IMR-90 (cell line): ENCODE data around the gene IGFL3. TPM values are rescaled to one million over a fixed set of nuclear protein-coding genes. Genes with fewer than 3 reads are reported as not detected.

Experiments
- ATAC-seq: fragments of 200-7000 bp; cut with Tn5 transposase; 2 replicates; pipeline ENCODE4 v1.9.1; 2020; ENCODE audit warnings: low read depth, mild to moderate bottlenecking, moderate library complexity
- BruUV-seq: library from RNA; stranded (reverse); fragments of 400-500 nt; replicated peaks from 2 replicates; lab custom pipeline; 2021; lab: Mats Ljungman, UMichigan
- CTCF ChIA-PET: fragments of 300-600 bp; formaldehyde crosslinking; extraction: SDS; loops from one replicate; lab custom pipeline; 2021; ENCODE audit warnings: antibody characterized with exemption; lab: Yijun Ruan, JAX
- POLR2A ChIA-PET: fragments of 300-600 bp; sonication (Branson Sonifier 250); formaldehyde crosslinking; loops from one replicate; lab custom pipeline; 2022; ENCODE audit warnings: antibody characterized with exemption; ENCODE audit not compliant: unreplicated experiment; lab: Charles Lee
- DNase-seq: peaks from one replicate; pipeline ENCODE4 v3.0.0; 2013
- H2AFZ ChIP-seq: replicated peaks from 2 replicates; pipeline ENCODE3; 2013; ENCODE audit warnings: low read length, mild to moderate bottlenecking; ENCODE audit not compliant: poor library complexity
- H2AK5ac ChIP-seq: 2 replicates; pipeline ENCODE4 v1.6.1; 2013; ENCODE audit warnings: low read depth, low read length, inconsistent platforms
- H2AK9ac ChIP-seq: replicated peaks from 2 replicates; pipeline ENCODE3; 2013; ENCODE audit warnings: mild to moderate bottlenecking, low read depth, low read length, moderate library complexity; ENCODE audit not compliant: poor library complexity
- H2BK120ac ChIP-seq: 2 replicates; pipeline ENCODE4 v1.6.1; 2013; ENCODE audit warnings: low read depth, low read length, inconsistent platforms
- H2BK15ac ChIP-seq: 3 replicates; pipeline ENCODE4 v1.6.1; 2013; ENCODE audit warnings: low read depth, low read length, inconsistent platforms
- H2BK20ac ChIP-seq: 2 replicates; pipeline ENCODE4 v1.6.1; 2013; ENCODE audit warnings: low read depth, mild to moderate bottlenecking, inconsistent platforms, low read length, moderate library complexity
- H2BK5ac ChIP-seq: 2 replicates; pipeline ENCODE4 v1.6.1; 2013; ENCODE audit warnings: mild to moderate bottlenecking, low read depth, low read length, inconsistent platforms; ENCODE audit not compliant: poor library complexity, severe bottlenecking
- H3K14ac ChIP-seq: replicated peaks from 2 replicates; pipeline ENCODE4 v1.6.1; 2013; ENCODE audit warnings: low read depth, low read length, inconsistent platforms
- H3K18ac ChIP-seq: 2 replicates; pipeline ENCODE4 v1.6.1; 2013; ENCODE audit warnings: low read depth, low read length, control low read depth
- H3K23ac ChIP-seq: 2 replicates; pipeline ENCODE4 v1.6.1; 2013; ENCODE audit warnings: low read depth, low read length, inconsistent platforms
- H3K27ac ChIP-seq: 2 replicates; pipeline ENCODE4 v1.5.1; 2013; ENCODE audit warnings: mild to moderate bottlenecking, control low read depth, low read length; ENCODE audit not compliant: insufficient read depth
- H3K27me3 ChIP-seq: 2 replicates; pipeline ENCODE4 v1.6.1; 2013; ENCODE audit warnings: low read length; ENCODE audit not compliant: control insufficient read depth, insufficient read depth
- H3K36me3 ChIP-seq: 2 replicates; pipeline ENCODE4 v1.6.1; 2013; ENCODE audit warnings: low read length, mixed read lengths; ENCODE audit not compliant: control insufficient read depth, insufficient read depth
- H3K4ac ChIP-seq: 2 replicates; pipeline ENCODE4 v1.6.1; 2013; ENCODE audit warnings: low read depth, low read length, inconsistent platforms
- H3K4me1 ChIP-seq: 2 replicates; pipeline ENCODE4 v1.6.1; 2013; ENCODE audit warnings: low read length, mixed read lengths; ENCODE audit not compliant: control insufficient read depth, insufficient read depth
- H3K4me2 ChIP-seq: 2 replicates; pipeline ENCODE4 v1.6.1; 2013; ENCODE audit warnings: low read depth, mild to moderate bottlenecking, control low read depth, low read length, moderate library complexity
- H3K4me3 ChIP-seq: 2 replicates; pipeline ENCODE4 v1.5.1; 2013; ENCODE audit warnings: low read depth, mild to moderate bottlenecking, control low read depth, low read length, moderate library complexity; ENCODE audit not compliant: insufficient read depth
- H3K56ac ChIP-seq: 2 replicates; pipeline ENCODE4 v1.6.1; 2013; ENCODE audit warnings: low read length, inconsistent platforms; ENCODE audit not compliant: insufficient read depth; ENCODE audit errors: extremely low read depth
- H3K79me1 ChIP-seq, 2 experiments: 2 replicates each; pipeline ENCODE4 v1.6.1; 2013; ENCODE audit warnings: low read length in 2 of 2, inconsistent platforms in 1 of 2, low read depth in 1 of 2
- H3K9ac ChIP-seq: 2 replicates; pipeline ENCODE4 v1.6.1; 2013; ENCODE audit warnings: low read depth, low read length, control low read depth
- H3K9me1 ChIP-seq: 2 replicates; pipeline ENCODE4 v1.6.1; 2013; ENCODE audit warnings: low read length, inconsistent platforms; ENCODE audit not compliant: insufficient read depth
- H3K9me3 ChIP-seq: 2 replicates; pipeline ENCODE4 v1.6.1; 2013; ENCODE audit warnings: low read length; ENCODE audit not compliant: control insufficient read depth, insufficient read depth
- H4K20me1 ChIP-seq: 2 replicates; pipeline ENCODE4 v1.6.1; 2013; ENCODE audit warnings: low read length, inconsistent platforms; ENCODE audit not compliant: insufficient read depth
- H4K5ac ChIP-seq: 2 replicates; pipeline ENCODE4 v1.6.1; 2013; ENCODE audit warnings: mild to moderate bottlenecking, low read depth, low read length, control low read depth
- H4K8ac ChIP-seq, 2 experiments: 2 replicates each; pipeline ENCODE4 v1.6.1; 2013; ENCODE audit warnings: low read depth in 2 of 2, low read length in 2 of 2, control low read depth in 1 of 2, inconsistent platforms in 1 of 2
- H4K91ac ChIP-seq: 2 replicates; pipeline ENCODE4 v1.6.1; 2013; ENCODE audit warnings: low read depth, low read length, inconsistent platforms; ENCODE audit not compliant: insufficient read depth
- BHLHE40 ChIP-seq: fragments of 150-350 bp; IDR thresholded peaks from 2 replicates; pipeline ENCODE4 v1.6.1; 2016; ENCODE audit warnings: mild to moderate bottlenecking, low read depth, low read length
- CEBPB ChIP-seq: IDR thresholded peaks from 2 replicates; pipeline ENCODE4 v1.6.1; 2012; ENCODE audit warnings: low read depth, low read length, improper control_type of control experiment
- CHD1 ChIP-seq: IDR thresholded peaks from 2 replicates; pipeline ENCODE4 v1.6.1; 2012; ENCODE audit warnings: low read depth, low read length, improper control_type of control experiment
- FOS ChIP-seq: fragments of 150-350 bp; IDR thresholded peaks from 2 replicates; pipeline ENCODE4 v1.6.1; 2016; ENCODE audit warnings: low read depth, low read length
- MAFK ChIP-seq: IDR thresholded peaks from 2 replicates; pipeline ENCODE4 v1.6.1; 2012; ENCODE audit warnings: low read depth, low read length, improper control_type of control experiment
- MAZ ChIP-seq: IDR thresholded peaks from 2 replicates; pipeline ENCODE4 v1.6.1; 2012; ENCODE audit warnings: low read depth, mild to moderate bottlenecking, low read length, improper control_type of control experiment, moderate library complexity, borderline replicate concordance
- MXI1 ChIP-seq: IDR thresholded peaks from 2 replicates; pipeline ENCODE4 v1.6.1; 2012; ENCODE audit warnings: low read depth, mild to moderate bottlenecking, low read length, moderate library complexity, borderline replicate concordance
- NFE2L2 ChIP-seq: fragments of 150-350 bp; IDR thresholded peaks from 2 replicates; pipeline ENCODE4 v1.6.1; 2016; ENCODE audit warnings: low read depth, mild to moderate bottlenecking, low read length
- POLR2A ChIP-seq: IDR thresholded peaks from 2 replicates; pipeline ENCODE4 v1.6.1; 2012; ENCODE audit warnings: mild to moderate bottlenecking, low read depth, low read length
- RAD21 ChIP-seq: IDR thresholded peaks from 2 replicates; pipeline ENCODE4 v1.6.1; 2012; ENCODE audit warnings: low read length, improper control_type of control experiment
- RFX5 ChIP-seq: IDR thresholded peaks from 2 replicates; pipeline ENCODE4 v1.8.0; 2012; ENCODE audit warnings: low read depth, mild to moderate bottlenecking, low read length, moderate library complexity
- SMC3 ChIP-seq: fragments of 150-350 bp; IDR thresholded peaks from 2 replicates; pipeline ENCODE4 v1.6.1; 2016; ENCODE audit warnings: low read depth, mild to moderate bottlenecking, antibody characterized with exemption, low read length, moderate library complexity
- WGBS, 2 experiments: methylation state at CpG; one replicate each; pipeline versions ENCODE4 v1.1.5 to v1.1.7; 2013; ENCODE audit warnings: missing lambda C conversion rate in 2 of 2; ENCODE audit not compliant: insufficient read length in 1 of 2; ENCODE audit errors: extremely low coverage in 2 of 2; 5-methylcytosine and 5-hydroxymethylcytosine counted together
- dilution Hi-C: fragments of 300-500 bp; cut with HindIII; formaldehyde crosslinking; loops from one replicate; pipeline ENCODE4 v1.14.3; 2018; ENCODE audit warnings: low sequenced_read_pairs; ENCODE audit not compliant: unreplicated experiment
- in situ Hi-C: fragments of 300-500 bp; cut with MboI; formaldehyde crosslinking; loops from 3 replicates; pipeline ENCODE4 v1.14.3; 2019; ENCODE audit warnings: low sequenced_read_pairs, inconsistent platforms, mixed read lengths
- intact Hi-C: fragments of 100-400 bp; cut with micrococcal nuclease; formaldehyde crosslinking; loops from 2 replicates; pipeline ENCODE4 v1.10.0; 2022
- polyA plus RNA-seq, 3 experiments: library from polyadenylated mRNA; depleted of rRNA; stranded (reverse); fragments of >200 nt; gene quantifications; 2 replicates each; pipeline ENCODE4 v1.2.3, GENCODE V29; 2012; ENCODE audit warnings: low replicate concordance in 1 of 3
- total RNA-seq: library from RNA; depleted of rRNA; stranded (reverse); fragments of >200 nt; gene quantifications from 2 replicates; pipeline ENCODE4 v1.2.3, GENCODE V29; 2012
- TF ChIP-seq, protein P1 (sequence below): fragments of 150-350 bp; IDR thresholded peaks from 2 replicates; pipeline ENCODE4 v1.6.1; 2016; ENCODE audit warnings: low read depth, mild to moderate bottlenecking, low read length, moderate library complexity, borderline replicate concordance
- TF ChIP-seq, protein P2 (sequence below): fragments of 150-350 bp; IDR thresholded peaks from 2 replicates; pipeline ENCODE4 v1.6.1; 2017; ENCODE audit warnings: mild to moderate bottlenecking, antibody characterized with exemption, low read length, low read depth

The IGFL3 gene
- total and polyA plus RNA-seq, 2 of the 4 experiments (the other 2 are of a cell fraction), result not detected

DNA sequence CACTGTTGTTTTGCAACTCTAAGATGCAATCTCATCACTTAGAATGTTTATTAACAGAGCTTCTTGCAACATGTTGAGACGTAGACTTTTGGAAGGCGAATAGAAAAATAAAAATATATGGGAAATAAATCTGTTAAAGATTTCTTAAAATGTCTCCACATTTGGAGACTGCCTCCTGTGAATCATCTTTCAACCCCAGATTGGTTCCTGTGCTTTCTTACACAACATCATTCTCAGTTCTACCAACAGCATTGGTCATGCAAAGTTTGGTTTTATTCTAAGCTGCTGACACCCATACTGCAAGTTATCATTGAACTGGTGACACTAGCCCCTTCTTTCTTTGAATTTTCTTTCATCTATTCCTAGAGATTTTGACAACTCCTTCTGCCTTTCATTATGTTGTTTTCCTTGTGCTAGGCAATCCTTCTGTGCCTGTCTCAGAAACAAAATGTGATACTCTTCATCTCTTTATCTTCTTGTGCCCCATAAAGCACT lies 1.6 kb upstream of the IGFL3 start (continued):
- no peak for TF ChIP-seq CEBPB

DNA sequence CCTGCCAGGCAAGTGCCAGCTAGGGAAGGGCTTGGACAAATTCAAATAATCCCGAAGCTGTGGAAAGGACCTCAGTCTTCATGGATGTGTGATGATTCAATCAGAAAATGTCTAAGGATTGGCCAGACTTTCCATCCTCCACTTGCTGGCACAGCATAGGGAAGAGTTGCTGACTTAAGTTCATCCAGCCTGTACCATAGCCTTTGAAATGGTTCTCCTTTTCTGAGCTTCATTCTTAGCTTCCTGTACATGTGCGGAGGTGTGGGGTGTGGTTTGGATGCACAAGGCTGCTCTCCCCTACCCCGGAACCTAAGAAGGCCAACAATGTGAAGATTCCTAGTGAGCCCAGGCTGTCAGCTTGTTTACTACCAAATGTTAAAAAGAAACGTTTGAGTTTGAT lies 959 bp upstream of the IGFL3 start:
- Histone ChIP-seq H3K56ac (no peak overlapping the region), H2AK9ac (no peak overlapping the region), H3K9me3 (peaks cover 2% of the 10 kb centered on the region), H2AFZ (no peak overlapping the region), H4K20me1 (no peaks in the 10 kb centered on the region), H2BK15ac (no peak overlapping the region), H2BK20ac (no peak overlapping the region), H3K9me1 (no peaks in the 10 kb centered on the region), H3K9ac (no peak overlapping the region), H3K23ac (no peak overlapping the region), H4K91ac (no peak overlapping the region), H4K5ac (no peak overlapping the region), H2BK120ac (no peak overlapping the region), H3K4me3 (no peak overlapping the region), H3K27me3 (peaks cover 42% of the 10 kb centered on the region), H3K4ac (no peak overlapping the region), H2AK5ac (no peak overlapping the region), H3K79me1 (no peaks in the 10 kb centered on the region), H4K8ac (no peak overlapping the region), H3K18ac (no peak overlapping the region), H3K36me3 (no peaks in the 10 kb centered on the region), H2BK5ac (no peak overlapping the region), H3K14ac (no peak overlapping the region), H3K4me1 (no peaks in the 10 kb centered on the region), H3K4me2 (no peak overlapping the region), H3K27ac (no peak overlapping the region)
- POLR2A ChIA-PET, result no interaction called here
- in situ Hi-C loops (no loop called here), dilution Hi-C loops (no loop called here), intact Hi-C loops (no loop called here)
- no peak for TF ChIP-seq CHD1
- TF ChIP-seq MAZ, result no peak
- TF ChIP-seq MAFK, result no peak
- no peak for TF ChIP-seq FOS
- TF ChIP-seq MXI1, result no peak
- TF ChIP-seq RAD21, result no peak
- no peak for TF ChIP-seq RFX5
- TF ChIP-seq SMC3, result no peak
- TF ChIP-seq, protein P1, sequence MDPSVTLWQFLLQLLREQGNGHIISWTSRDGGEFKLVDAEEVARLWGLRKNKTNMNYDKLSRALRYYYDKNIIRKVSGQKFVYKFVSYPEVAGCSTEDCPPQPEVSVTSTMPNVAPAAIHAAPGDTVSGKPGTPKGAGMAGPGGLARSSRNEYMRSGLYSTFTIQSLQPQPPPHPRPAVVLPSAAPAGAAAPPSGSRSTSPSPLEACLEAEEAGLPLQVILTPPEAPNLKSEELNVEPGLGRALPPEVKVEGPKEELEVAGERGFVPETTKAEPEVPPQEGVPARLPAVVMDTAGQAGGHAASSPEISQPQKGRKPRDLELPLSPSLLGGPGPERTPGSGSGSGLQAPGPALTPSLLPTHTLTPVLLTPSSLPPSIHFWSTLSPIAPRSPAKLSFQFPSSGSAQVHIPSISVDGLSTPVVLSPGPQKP, result no peak
- TF ChIP-seq, protein P2, sequence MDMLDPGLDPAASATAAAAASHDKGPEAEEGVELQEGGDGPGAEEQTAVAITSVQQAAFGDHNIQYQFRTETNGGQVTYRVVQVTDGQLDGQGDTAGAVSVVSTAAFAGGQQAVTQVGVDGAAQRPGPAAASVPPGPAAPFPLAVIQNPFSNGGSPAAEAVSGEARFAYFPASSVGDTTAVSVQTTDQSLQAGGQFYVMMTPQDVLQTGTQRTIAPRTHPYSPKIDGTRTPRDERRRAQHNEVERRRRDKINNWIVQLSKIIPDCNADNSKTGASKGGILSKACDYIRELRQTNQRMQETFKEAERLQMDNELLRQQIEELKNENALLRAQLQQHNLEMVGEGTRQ, result no peak
- TF ChIP-seq CEBPB, result no peak
- no peak for TF ChIP-seq NFE2L2
- TF ChIP-seq POLR2A, result no peak
- TF ChIP-seq BHLHE40, result no peak
- BruUV-seq, result no TSS peak
- ATAC-seq (no peak), DNase-seq (no peak)
- CTCF ChIA-PET, result interaction anchor here (0.6 kb wide), 1 partner anchor 92 kb away, joined by 3 read pairs; no protein-coding TSS in a partner anchor
- WGBS, 2 experiments, result no CpG with 5 or more reads among the region's 4 CpGs
